Activated gamma-delta T cell treated with anti-CD3 and anti-CD28 coated beads, Interleukin-2, amount 50 U/mL, for 16 hours (primary cell): ENCODE data around the gene CCDC102B.
"Not testable (repeated sequence)": the region's sequence is repeated elsewhere in the genome, so short reads cannot be mapped to it uniquely, and the experiment has no call there.

Source experiments
- DNase-seq: peaks from one replicate; pipeline ENCODE4 v3.0.0-alpha.2; 2020; ENCODE audit warnings: low read depth

CCDC102B gene

DNA sequence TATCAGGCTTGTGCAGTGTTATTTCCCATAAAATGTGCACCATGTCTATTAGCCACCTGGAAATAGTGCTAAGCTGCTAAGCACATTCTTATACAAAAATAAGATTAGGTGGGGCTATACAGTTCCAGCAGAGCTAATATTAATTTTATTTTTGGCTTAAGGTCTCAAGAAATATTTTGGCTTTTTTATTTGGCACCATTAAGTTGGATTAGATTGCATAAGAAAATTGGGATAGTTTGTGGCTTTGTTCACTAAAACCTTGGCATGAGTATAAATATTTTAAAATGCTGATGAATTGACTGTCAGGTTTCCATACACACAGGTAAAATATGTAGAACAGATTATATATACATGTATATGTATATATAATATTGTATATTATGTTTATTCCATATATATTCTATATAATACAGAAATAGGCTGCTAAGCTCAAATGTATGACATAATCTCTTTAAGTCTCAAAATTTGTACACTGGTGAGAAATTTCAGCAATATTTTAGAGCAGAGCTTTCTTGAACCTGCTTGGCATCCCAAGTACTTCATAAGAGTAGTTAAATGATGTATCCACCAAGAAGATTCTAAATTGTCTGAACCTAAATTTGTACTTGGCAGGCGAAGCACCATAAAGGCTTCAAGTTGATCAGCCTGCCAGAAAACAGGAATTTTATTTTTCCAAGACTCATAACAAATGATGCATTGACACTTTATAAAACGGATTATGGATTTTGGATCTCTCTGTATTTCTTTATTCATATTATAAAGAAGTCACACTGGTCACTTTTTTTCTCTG lies 32.6 kb downstream of the CCDC102B start:
- DNase-seq, result no peak

DNA sequence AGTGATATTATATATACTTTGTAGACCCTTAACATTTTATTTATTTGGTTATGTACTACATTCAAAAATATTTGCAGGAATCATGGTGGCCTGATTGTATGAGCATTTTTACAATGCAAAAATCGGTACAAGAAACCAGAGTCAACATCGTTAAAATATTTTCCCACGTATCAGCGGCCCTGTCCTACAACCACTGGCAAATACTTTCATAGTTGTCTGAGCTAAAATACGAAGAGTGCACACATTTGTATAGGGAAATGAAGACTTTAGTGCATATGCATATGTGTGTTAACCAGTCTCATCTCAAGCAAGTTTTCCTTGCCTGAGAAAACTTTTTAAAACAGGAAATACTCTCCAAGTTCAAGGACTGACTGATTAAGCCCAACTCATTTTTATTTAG lies 35.9 kb downstream of the CCDC102B start:
- DNase-seq, result no peak

DNA sequence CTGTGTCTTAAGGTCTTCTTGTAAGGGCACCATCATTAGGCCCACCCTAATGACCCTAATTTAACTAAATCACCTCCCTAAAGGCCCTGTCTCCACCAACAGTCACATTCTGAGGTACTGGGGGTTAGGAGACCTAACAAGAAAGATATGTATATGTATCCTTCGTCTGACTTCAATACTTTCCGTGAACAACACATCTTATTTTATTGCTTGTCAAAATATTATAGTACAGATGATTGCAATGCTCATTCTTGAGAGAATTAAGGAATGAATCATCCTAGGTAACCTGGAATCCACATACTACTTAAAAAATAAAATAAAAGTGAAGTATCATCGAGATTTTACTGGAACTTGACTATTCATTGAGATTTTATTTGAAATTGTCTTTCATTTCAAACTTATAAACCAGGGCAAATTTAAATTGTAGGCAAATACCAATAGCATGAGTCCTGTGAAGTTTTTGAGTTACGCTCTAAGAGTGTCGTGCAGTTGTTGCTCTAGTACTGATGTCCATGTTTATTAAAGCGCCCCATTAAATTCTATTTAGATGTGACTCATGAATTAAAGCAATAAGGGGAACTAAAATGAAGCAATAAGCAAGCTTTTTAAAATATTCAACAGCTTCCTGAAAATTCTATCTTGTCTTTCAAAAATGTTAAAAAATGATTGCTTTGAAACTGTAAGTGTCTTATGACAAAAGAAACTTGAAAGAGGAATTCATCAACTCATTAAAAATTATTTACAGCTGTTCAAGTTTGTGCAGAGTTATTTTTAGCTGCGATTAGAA lies 40.0 kb downstream of the CCDC102B start:
- DNase-seq, result no peak

DNA sequence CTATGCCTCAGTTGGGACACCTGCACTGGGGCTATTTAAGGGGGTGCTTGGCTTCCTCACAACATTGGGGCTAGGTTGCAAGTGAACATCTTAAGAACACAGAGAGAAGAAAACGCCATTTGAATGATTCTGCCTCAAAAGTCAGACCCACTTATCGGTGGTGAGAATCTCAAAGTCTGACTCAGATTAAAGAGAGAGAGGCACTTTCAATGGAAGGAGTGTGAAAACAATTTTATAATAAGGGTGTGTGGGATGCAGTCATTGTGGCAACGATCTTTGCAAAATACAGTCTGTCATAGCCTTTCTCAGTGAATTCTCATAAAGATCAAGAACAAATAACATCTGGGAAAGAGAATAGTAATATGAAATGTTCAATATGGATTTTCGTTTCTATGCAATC lies 41.8 kb downstream of the CCDC102B start:
- DNase-seq, result no peak

DNA sequence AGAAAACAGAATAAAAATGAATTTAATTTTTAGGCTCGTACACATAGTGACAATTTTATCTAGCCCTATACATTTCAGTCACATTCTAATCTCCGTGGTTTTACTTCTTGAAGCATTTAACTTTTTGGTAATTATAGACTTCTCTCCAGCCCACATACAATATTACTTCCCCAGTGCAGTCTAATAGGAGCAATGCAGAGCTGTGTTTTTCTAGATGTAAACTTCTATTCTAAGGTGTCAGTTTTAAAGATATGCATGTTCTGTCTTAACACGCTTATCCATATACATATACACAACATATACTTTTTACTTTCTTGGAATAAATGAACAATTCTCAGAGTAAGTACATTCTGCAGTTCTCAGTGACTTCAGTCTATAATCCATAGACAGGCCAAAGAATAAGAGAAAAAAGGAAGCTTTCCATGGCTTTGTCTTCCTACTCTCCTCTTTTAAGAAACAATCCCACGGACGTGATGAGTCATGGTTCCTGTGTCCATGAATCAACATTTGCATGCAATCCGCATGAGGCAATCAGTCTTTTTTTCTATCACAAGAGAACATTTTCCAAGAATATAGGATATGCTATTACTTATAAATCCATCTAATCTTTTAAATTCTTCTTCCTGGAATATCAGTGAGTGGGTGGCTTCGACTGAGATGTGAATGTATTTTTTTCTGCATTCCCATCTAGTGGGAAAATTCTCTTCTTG lies 42.8 kb downstream of the CCDC102B start:
- no peak for DNase-seq

DNA sequence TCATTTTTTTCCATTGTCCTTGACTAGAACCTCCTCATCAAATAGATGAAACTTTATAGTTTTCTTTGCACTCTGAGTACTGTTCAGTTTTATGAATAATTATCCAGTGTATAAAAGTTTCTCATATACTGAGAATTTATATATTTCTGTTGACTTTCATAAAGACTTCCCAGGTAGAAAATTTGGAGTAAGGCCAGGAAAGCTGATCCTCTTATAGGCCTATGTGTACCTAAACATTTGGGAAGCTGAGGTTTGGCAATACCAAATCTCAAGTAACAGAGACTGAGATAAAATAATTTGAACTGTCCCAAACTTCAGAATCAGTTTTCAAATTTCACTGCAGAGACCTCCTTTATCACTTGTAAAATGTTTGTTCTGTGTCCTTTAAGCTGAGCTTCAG lies 43.4 kb downstream of the CCDC102B start:
- DNase-seq, result no peak

DNA sequence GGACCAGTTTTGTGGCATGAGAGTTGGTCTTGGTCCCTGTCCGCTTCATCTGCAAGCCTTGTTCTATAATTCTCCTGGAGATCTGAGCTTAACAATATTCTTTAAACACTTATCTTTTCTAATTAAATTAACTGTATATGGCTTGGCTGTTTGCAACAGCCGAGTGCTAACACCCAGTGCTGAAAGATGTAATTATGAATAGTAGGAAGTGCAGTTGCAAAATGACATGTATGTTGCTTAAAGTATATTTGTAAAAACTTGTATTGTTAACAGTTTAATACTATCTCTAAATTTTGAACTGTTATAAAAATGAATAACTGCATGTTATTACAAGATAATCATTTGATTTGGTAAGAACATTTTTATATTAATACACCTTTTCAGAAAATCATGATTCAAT lies 45.1 kb downstream of the CCDC102B start:
- DNase-seq, result no peak

DNA sequence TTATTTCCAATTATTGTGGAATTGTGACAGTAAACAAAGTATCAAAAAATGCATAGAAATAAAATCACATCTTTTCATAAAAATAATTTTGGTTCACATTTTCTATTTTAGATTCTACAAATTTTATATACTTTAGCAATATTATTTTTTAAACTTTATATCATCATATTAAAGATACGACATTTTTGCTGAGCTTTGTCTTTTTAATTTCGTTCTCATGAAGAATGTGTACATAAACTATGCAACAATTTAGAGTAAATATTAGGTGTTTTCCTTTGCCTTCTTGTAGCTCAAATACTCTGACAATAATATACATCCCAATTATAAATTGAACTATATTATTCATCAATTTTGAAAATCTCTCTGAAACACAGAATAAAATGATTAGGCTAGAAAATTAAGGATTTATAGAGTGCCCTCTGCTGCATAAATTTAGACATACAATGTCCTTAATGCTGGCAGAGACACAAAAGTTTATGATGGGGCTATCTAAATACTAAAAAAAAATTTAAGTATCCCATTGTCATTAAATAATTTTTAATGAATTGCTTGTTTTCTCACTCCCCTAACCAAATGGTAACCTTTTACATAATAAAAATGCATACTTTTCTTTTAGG lies 45.7 kb downstream of the CCDC102B start:
- no peak for DNase-seq

DNA sequence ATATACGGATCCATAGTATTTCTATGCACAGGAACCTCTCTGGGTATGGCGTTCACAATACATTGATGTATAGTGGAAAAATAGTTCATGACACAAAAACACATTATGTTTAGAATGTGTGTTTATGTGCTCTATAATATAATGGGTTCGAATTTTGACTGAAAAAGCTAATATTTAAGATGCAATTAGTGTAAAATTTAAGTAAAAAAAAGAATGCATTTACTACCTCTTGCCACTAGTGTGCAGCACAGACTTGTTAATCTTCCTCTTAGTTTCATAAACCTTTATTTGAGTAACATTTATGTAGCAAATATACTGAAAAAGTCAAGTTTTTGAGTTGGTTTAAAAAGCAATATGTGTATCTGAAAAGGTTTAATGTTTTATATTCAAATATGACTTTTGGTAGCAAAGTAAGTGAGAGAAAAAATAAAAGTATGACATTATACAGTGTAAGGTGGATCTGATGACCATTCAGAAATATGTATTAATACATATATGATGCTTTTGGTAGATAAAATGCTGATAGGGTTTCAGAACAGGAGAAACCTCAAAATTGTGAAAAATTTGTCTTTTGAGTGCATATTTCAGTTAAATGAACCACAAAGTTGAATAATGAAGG lies 49.4 kb downstream of the CCDC102B start:
- no peak for DNase-seq

DNA sequence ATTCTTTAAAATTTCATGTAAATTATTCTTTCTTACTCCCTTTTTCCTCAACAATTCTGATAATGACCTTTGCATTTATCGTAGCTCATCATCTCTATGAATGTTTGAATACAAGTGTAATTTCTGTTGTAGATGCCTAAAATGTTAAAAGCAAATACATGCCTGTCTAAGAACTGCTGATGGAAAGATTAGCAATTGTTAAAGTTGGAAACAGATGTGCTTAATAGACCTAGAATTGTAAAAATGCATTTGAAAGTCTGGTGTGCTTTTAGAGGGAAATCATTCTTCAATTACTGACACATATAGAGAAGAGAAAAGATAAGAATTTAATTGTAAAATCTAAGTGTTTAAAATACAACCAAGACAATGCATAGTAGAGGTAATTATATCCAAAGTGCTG lies 50.4 kb downstream of the CCDC102B start:
- DNase-seq, result no peak

DNA sequence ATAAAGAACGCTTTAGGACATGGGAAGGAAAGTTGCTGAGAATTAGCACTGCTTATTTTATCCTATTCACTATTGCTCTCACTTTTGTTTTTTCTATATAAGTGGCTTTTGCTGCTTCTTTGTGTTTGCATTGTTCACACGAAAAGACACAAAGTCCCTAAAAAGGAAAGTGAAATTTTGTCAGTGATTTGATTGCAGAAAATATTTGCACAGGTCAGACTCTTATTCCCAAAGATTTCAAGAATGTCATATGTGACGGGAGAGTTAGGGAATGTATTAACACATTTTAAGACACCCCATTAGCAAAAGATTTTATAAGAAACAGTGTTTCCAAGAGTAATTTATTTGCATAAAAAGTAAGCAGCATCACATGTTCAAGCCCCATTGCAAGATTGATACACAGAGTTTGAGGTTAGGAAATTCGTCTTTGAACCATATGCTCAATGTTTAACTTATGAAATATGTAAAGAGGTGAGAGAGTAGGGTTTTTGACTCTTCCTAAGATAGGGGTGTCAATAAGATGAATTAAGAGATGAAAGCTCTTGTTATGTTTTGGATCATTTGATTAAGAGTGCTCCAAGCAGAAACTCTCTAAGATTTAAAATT lies 57.0 kb downstream of the CCDC102B start:
- no peak for DNase-seq

DNA sequence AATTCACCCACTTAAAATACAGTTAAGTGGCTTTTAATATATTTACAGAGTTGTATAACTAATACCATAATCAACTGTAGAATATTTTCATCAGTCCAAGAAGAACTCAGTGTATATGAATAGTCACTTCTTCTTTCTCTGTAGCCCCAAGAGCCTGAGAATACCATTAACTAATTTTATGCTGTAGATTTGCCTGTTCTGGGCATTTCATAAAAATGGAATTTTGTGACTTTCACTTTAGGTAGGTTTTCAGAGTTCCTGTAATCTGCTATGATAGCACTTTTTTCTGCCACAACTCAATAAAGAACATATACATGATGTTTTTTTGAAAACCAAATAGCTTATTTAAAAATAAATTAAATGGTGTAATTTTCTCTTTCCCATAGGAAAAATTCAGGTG lies 57.6 kb downstream of the CCDC102B start:
- DNase-seq, result no peak

DNA sequence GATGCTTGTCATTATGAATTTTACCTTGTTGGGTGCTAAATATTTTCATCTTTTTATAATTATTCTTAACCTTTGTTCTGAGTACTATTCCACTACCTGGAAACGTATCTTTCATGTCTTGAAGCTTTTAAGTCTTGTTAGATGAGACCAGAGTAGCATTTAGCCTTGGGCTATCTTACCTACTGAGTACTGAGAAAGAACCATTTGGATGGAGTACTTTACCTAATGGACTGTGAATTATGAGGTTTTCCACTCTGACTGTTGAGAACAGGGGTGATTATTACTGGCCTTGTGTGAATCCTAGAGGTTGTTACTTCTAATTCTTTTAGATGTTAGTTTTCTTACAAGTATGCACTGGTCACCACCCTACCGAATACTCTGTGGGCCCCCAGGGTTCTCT lies 63.5 kb downstream of the CCDC102B start:
- no peak for DNase-seq

DNA sequence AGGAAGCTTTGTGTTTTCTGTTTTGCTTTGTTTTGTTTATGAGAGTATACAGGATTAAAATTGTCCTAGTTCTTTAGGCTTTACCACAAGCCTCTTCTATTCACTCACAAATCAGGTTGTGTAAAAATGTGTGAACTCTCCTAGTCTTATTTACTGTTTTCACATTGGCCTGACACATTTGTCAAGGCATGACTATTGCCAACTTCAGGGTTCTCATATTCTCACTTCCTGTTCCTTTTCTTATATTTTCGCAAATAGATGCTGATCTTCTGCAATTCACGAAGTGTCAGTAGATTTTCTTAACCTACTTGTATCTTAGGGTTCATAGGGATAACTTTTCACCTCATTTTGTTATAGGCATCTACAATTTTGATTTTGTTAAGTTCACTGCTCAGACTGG lies 67.1 kb downstream of the CCDC102B start:
- no peak for DNase-seq

DNA sequence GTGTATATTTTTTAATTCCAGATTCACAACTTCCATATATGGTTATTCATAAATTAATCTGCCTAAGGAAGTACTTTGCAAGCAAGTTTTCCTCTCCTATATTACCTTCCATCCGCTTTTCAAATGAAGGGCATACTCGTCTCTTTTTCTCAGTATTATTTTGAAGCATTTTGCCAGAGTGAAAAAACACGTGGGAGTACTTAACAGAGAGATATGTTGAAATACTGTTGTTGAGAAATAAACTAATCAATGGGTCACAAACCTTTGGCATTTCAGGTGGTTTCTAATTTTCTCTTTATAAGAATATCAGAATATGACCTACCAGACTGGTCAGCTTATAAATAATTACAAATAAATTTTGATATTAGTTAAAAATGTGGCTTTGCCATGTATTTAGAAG lies 67.6 kb downstream of the CCDC102B start:
- DNase-seq, result no peak

DNA sequence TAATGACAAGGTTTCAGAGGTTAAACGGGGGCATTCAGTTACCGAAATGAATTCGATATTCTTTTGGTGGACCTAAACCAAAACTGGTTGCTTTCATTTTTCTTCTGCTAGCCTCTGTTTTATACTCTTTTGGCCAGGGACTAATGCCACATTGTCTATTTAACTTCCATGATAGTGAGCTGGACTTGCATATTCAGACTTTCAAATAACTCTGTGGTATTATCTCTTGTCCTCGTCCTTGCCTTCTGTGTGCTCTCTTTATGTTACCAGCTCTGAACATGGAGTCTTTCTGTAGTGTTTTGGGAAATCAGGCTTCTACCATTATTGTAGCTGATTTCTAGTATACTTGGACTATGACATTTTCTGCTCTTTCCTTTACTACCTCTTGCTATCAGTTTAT lies 75.1 kb downstream of the CCDC102B start:
- no peak for DNase-seq

DNA sequence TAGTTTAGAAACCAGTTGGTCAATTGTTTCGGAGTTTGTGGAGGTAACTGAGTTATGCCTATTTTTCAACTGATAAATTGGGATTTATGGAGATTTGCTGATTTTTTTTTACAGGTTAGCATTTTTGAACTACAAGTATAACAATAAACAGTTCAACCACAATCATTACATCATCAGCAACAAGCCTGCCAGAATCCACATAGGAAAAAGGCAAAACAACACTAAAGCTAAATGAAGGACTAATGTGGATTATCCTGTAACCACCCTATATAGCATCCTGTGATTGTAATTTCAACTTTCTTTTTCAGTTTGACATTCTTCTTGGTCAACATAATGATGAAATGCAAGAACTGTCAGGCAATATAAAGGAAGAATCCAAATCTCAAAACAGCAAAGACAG lies 76.5 kb downstream of the CCDC102B start:
- no peak for DNase-seq

DNA sequence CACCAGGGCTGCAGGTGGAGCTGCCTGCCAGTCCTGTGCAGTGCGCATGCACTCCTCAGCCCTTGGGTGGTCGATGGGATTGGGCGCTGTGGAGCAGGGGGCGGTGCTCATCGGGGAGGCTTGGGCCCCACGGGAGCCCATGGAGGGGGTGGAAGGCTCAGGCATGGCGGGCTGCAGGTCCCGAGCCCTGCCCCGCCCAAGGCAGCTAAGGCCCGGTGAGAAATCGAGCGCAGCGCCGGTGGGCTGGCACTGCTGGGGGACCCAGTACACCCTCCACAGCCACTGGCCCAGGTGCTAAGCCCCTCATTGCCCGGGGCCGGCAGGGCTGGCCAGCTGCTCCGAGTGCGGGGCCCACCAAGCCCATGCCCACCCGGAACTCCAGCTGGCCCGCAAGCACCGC lies 82.1 kb downstream of the CCDC102B start:
- not testable (repeated sequence) for DNase-seq

DNA sequence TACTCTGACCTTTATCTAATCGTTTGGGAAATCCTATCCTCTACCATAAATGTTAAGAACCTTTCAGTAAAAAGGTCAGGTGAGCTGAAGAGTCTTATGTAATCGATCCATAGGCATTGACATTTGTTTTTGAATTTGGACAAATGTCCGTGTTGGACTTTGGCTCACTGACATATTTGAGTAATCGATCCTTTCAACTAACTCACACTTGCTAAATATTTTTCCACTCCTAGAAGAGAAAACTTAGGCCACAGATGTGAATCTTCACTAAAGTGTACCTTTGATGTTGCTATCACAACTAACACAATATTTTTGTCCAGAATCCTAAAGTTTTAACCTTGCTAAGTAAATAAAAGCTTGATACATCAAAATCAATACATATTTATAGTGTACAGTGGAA lies 89.5 kb downstream of the CCDC102B start:
- DNase-seq, result no peak

DNA sequence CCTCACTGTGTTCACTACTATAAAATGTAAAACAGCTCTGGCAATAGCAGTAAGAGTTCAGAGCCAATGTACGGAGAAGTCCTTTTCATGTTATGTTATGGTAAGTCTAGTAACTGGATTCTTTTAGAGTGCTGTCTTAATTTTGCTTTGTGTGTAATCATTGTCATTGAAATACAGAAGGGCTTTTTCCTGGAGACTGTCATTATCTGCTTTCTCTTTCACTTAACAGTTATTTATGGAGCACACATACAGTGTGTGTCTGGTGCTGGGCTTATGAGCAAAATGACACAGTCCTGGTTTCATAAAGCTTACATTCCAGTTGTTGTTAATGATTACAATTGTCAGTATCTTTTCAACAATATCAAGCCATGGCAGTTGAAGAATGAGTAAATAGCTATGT lies 95.5 kb downstream of the CCDC102B start:
- no peak for DNase-seq

DNA sequence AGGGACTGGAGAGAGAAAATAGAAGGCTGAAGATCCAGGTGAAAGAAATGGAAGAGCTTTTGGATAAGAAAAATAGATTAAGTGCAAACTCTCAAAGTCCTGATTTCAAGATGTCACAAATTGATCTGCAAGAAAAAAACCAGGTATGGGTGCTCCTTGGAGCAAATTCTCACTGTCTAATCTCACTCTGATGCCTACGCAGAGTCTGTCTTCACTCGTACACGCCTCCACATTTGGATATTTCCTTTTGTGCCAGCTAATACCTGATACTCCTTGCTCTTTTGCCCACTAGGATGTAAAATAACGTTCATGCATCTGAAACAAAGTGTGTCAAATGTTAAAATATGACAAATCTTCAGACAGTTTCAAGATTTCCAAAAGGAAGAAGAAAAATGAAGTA lies 99.4 kb downstream of the CCDC102B start:
- DNase-seq, result no peak

DNA sequence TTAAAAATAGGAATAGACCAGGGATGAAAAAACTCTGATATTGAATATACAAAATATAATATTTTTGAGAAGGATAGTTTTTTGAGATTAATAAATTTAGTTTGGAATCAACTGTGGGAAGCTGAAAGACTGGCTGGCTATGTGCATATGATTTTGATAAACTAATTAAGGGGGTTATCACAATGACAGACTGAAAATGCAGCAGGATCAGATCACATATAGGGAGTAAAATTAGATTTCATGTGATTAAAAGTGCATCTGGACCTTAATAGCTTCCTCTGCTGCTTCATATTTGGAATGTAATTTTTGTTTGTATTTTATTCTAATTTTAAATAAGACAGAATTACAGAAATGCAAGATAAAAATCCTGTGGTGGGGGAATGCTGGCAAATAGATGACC lies 111.7 kb downstream of the CCDC102B start:
- no peak for DNase-seq
